Kidney tubule cell (primary cell): Measurements from ENCODE around the gene NNMT.

ENCODE experiments used
- DNase-seq: peaks from one replicate; pipeline ENCODE4 v3.0.0-alpha.2; 2018; ENCODE audit warnings: low spot score

The NNMT gene

GRCh38 chr11:114295676-114296604, at the start of gene NNMT:
Gene NNMT, plus strand, starts transcription at chr11:114296399. Its CDS starts 158 bp downstream, at chr11:114296557.
- DNase-seq, result peak; percentile 96

DNA sequence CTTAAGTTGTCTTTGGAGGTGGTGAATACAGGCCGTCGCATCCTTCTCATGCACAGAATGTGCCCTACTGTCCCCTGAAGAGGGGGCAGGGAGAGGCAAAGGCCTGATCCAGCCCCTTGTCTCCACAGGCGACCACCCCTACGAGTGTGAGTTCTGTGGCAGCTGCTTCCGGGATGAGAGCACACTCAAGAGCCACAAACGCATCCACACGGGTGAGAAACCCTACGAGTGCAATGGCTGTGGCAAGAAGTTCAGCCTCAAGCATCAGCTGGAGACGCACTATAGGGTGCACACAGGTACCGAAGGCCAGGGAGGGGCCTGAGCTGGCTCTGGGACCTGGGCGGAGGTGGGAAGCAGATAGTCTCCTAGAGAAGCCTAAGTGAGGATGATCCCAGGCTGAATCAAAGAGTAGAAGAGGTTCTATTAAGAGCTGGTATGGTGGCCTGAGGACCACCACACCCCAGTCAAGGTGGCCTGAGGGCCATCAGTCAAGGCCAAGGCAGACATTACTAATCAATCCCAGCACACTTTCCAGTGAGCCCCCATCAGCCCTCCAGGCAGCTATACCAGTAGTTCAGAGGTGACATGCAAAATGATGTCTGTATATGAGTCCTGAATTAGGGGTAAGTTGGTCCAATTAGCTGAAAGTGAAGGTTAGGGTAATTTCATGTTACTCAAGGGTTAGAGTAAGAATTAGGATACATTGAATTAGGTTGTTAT, 49.0 kb upstream of the NNMT start:
- DNase-seq, result no peak

GRCh38 chr11:114250180-114250579, 46.0 kb upstream of the NNMT start:
- no peak for DNase-seq

GRCh38 chr11:114250993-114251814, 45.0 kb upstream of the NNMT start:
- no peak for DNase-seq

GRCh38 chr11:114251815-114252337, 44.3 kb upstream of the NNMT start:
- no peak for DNase-seq

DNA sequence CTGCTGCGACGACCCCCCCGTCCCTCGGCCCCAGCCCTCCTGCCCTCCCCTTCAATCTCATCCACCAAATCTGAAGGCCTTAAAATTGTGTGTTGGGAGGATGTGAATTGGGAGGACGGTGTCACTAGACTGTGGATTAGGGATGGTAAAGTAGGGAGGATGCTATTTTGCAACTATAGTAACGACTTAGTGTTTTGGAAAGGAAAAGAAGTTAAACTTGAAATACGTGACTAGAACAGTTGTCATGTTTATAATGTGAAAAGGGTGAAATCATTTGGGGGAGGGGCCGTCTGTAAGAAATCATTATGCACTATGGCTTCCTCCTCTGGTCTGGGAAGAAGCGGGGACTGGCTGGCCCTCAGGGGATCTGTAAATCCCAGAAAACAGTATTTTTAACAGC, 43.4 kb upstream of the NNMT start:
- no peak for DNase-seq

- no peak for DNase-seq
Observed at GRCh38 chr11:114253771-114254170, 42.4 kb upstream of the NNMT start.

GRCh38 chr11:114254571-114255146, 41.5 kb upstream of the NNMT start:
- DNase-seq, result no peak

DNA sequence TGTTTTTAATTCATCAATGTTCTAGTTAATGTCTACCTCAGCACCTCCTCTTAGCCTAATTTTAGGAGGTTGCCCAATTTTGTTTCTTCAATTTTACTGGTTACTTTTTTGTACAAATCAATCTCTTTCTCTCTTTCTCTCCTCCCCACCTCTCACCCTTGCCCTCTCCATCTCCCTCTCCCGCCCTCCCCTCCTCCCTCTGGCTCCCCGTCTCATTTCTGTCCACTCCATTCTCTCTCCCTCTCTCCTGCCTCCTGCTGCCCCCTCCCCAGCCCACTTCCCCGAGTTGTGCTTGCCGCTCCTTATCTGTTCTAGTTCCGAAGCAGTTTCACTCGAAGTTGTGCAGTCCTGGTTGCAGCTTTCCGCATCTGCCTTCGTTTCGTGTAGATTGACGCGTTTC, 40.9 kb upstream of the NNMT start:
- no peak for DNase-seq

DNA sequence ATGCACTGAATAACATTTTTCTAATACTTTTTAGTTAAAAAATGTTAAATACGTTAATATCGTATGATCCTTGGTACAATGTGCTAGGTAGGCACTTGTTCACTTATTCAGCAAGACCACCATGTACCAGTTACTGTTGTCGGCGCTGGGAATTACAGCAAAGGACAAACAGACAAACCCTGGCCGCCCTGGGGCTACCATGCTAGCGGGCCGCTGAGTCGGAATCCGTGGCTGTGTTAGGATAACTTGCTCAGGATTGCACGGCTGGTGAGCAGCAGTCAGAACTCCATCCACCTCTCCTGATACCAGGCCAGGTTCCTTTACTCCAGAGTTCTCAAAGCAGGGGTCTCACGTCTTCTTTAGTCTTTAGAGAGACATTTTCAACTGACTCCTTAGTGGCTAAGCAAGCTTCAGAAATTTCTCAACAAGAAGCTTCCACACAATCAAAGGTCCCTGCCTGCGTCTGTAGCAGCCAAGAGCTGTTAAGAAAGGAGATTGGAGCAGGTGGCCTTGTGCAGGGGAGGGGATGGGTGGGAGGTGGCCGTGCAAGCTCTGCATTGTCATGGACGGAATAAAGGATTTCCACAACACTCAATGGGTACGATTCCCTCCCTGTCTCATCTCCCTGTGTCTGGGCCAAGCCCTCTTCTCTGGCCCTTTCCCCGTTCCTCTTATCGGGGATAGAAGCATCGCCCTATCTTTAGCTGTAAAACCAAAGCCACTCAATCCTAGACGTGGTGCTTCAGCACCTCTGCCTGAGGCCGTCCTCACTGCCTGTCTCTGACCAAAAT, 39.8 kb upstream of the NNMT start:
- no peak for DNase-seq

DNA sequence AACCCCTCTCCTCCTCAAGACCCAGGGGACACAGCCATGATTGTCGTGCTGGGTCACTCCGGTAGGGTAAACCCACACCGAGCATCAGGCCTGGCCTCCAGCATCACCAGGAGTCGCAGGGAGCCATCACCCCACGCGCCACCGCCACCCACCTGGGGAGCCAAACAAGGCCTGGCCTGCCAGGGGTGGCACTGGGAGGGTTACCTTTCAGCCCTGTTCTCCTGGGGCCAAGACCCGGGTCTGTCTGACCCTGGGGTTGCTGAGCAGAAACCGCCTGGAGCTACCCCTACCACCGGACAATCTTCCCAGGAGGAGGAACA, 39.3 kb upstream of the NNMT start:
- no peak for DNase-seq

DNA sequence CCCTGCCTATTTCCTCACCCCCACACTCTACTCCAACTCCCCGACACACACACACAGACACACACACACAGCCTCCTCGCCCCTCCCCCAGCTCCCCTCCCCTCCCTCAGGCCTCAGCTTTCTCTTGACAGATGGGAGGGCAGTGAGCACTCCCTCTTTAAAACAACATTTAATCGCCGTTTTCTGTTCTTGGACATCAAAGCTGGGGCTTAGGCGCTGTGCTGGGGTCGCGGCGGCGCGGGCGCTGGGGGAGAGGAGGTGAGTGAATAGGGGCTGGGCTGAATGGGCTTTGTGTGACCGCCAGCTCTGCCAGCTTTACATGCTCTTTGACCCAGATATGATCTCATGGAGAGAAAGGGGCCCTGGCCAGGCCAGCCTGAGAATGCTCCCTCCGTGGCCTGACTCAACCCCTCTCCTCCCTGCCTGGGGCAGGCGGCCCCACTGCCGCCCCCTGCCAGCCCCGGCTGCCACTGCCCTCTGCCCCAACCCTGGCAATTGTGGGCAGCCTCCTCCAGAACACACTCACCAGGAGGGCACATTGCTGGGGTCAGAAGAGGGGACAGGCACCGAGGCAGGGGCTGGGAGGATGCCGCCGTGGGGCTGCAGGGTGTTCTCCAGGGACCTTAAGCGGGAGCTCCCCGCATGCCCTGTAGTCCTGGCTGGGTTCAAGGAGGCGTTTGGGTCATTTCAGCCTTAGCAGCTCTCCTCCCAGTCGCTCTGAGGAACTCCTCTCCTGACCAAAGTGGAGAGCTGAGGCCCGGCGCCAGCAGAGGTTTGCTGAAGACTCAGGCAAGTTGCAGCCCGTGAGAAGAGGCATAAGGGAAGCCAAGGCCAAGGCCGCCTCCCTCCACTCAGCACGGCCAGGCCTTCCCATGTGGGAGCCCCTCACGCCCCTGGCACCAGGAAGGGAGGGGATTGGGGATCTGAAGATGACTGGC, 38.3 kb upstream of the NNMT start:
- DNase-seq, result peak; percentile 20

DNA sequence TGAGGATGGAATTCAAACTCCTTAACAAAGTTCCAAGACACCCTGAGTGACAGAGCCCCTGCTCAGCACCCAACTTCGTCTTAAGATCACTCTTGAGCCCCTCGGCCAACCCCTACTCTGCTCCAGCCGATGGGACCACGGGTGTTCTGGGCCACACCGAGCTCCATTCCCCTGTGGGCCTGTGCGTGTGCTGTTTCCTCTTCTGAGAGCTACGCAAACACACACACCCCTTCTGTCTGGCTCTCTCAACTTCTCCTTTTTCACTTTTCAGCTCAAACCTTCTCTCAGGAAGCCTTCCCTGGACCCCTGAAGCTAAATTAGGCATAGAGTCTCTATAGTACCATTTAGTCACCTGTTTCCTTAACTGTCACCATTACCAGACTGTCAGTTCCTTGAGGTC, 37.5 kb upstream of the NNMT start:
- no peak for DNase-seq

GRCh38 chr11:114259124-114259526, 37.1 kb upstream of the NNMT start:
- no peak for DNase-seq

GRCh38 chr11:114259551-114259983, 36.6 kb upstream of the NNMT start:
- DNase-seq, result no peak

GRCh38 chr11:114260077-114260476, 36.1 kb upstream of the NNMT start:
- DNase-seq, result no peak

DNA sequence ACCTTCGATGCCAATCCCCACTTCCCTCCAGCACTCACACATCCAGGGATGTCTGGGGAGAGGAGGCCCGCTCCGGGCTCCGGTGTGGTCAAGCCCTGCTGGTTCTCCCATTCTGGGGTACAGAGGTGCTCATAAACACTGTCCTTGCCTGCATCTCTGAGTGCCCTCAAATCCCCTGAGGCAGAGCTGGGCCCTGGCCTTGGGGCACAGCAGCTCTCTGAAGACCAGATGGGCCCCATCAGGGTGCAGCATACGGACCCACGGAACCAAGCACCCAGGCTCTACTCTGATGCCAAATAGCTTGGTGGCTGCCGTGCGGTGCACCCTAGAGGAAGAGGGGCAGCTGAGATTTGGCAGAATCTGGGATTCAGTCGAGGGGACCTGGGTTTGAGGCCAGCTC, 35.7 kb upstream of the NNMT start:
- DNase-seq, result no peak

- no peak for DNase-seq
Observed at GRCh38 chr11:114261791-114262190, 34.4 kb upstream of the NNMT start.

- DNase-seq, result peak; percentile 57
Observed at GRCh38 chr11:114262681-114263512, 33.3 kb upstream of the NNMT start.
